Loucy (cell line): Measurements from ENCODE around the gene SPAG17.

ENCODE experiments used
- H2AFZ ChIP-seq: fragments of 200-600 bp; sonication (generic); 2 replicates; pipeline ENCODE4 v1.6.0; 2016; ENCODE audit warnings: antibody characterized with exemption, mild to moderate bottlenecking, low read length, moderate library complexity
- H3F3A ChIP-seq: fragments of 200-600 bp; 2 replicates; pipeline ENCODE4 v1.6.0; 2016; ENCODE audit warnings: antibody characterized with exemption, low read depth, mild to moderate bottlenecking
- H3K27me3 ChIP-seq: fragments of 200-600 bp; sonication (generic); 2 replicates; pipeline ENCODE4 v1.6.1; 2014; ENCODE audit warnings: low read length, mild to moderate bottlenecking; ENCODE audit not compliant: insufficient read depth, poor library complexity, severe bottlenecking
- H3K36me3 ChIP-seq: fragments of 200-600 bp; sonication (generic); 2 replicates; pipeline ENCODE4 v1.6.1; 2016; ENCODE audit warnings: low read length; ENCODE audit not compliant: insufficient read depth
- H3K4me1 ChIP-seq: fragments of 200-600 bp; sonication (generic); 2 replicates; pipeline ENCODE4 v1.5.1; 2014; ENCODE audit warnings: low read length, mild to moderate bottlenecking; ENCODE audit not compliant: insufficient read depth, poor library complexity, severe bottlenecking
- H3K4me2 ChIP-seq: fragments of 200-600 bp; sonication (generic); 2 replicates; pipeline ENCODE4 v1.6.0; 2014; ENCODE audit warnings: antibody characterized with exemption, low read length, low read depth, mild to moderate bottlenecking; ENCODE audit not compliant: poor library complexity, severe bottlenecking
- H3K4me3 ChIP-seq: fragments of 200-600 bp; sonication (generic); 2 replicates; pipeline ENCODE4 v1.5.1; 2014; ENCODE audit warnings: low read length, mild to moderate bottlenecking, mixed read lengths; ENCODE audit not compliant: poor library complexity, severe bottlenecking
- H3K79me2 ChIP-seq: fragments of 200-600 bp; sonication (generic); 2 replicates; pipeline ENCODE4 v1.6.1; 2014; ENCODE audit warnings: low read length; ENCODE audit not compliant: insufficient read depth
- H3K9ac ChIP-seq: fragments of 200-600 bp; sonication (generic); 2 replicates; pipeline ENCODE4 v1.6.0; 2014; ENCODE audit warnings: mild to moderate bottlenecking, low read depth, low read length, moderate library complexity; ENCODE audit not compliant: poor library complexity, severe bottlenecking
- H3K9me2 ChIP-seq: fragments of 200-600 bp; sonication (generic); replicated peaks from 2 replicates; pipeline ENCODE4 v1.6.1; 2016; ENCODE audit warnings: low read depth, low read length, mixed read lengths
- H3K9me3 ChIP-seq: fragments of 200-600 bp; sonication (generic); 2 replicates; pipeline ENCODE4 v1.6.1; 2014; ENCODE audit warnings: mild to moderate bottlenecking, antibody characterized with exemption, low read length, low read depth; ENCODE audit not compliant: insufficient read depth
- H4K20me1 ChIP-seq: fragments of 200-600 bp; sonication (generic); 2 replicates; pipeline ENCODE4 v1.6.0; 2014; ENCODE audit warnings: antibody characterized with exemption, low read length, mild to moderate bottlenecking; ENCODE audit not compliant: insufficient read depth, poor library complexity, severe bottlenecking
- EZH2phosphoT487 ChIP-seq: fragments of 200-600 bp; IDR thresholded peaks from 2 replicates; pipeline ENCODE4 v1.6.1; 2018; ENCODE audit warnings: antibody characterized with exemption, mild to moderate bottlenecking, moderate library complexity, borderline replicate concordance
- TF ChIP-seq, protein P1 (sequence below): fragments of 200-600 bp; sonication (generic); conservative IDR thresholded peaks from 2 replicates; pipeline ENCODE4 v1.5.1; 2014; ENCODE audit warnings: mild to moderate bottlenecking, antibody characterized with exemption, low read length

Gene SPAG17

DNA sequence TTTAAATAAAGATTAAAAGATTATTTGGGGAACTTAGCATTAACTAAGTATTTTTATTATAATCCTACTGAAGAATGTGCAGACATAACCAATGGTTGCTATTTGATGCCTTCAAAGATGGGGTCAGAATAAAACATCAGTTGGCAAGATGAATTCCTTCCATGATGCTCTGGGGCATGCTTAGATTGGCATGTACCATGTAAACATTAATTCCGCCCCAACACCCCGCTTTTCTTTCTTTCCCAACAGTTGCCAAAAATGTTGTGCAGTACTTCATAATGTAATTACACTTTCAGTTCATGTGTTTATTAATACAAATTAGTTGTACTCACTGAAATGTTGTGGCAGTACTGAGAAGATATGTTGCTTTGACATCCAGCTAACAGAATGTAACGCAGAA, 82.6 kb downstream of the SPAG17 start:
- Histone ChIP-seq H3K9me2 (no peaks in the 10 kb centered on the region; the same call in 1 of the 2 replicates), H3K79me2 (no peaks in the 10 kb centered on the region), H3F3A (no peaks in the 10 kb centered on the region), H4K20me1 (no peaks in the 10 kb centered on the region), H3K9me3 (no peaks in the 10 kb centered on the region), H3K9ac (no peak overlapping the region), H3K4me1 (no peaks in the 10 kb centered on the region), H3K27me3 (no peaks in the 10 kb centered on the region), H2AFZ (no peak overlapping the region), H3K4me2 (no peak overlapping the region), H3K4me3 (no peak overlapping the region), H3K36me3 (no peaks in the 10 kb centered on the region)
- TF ChIP-seq, protein P1, sequence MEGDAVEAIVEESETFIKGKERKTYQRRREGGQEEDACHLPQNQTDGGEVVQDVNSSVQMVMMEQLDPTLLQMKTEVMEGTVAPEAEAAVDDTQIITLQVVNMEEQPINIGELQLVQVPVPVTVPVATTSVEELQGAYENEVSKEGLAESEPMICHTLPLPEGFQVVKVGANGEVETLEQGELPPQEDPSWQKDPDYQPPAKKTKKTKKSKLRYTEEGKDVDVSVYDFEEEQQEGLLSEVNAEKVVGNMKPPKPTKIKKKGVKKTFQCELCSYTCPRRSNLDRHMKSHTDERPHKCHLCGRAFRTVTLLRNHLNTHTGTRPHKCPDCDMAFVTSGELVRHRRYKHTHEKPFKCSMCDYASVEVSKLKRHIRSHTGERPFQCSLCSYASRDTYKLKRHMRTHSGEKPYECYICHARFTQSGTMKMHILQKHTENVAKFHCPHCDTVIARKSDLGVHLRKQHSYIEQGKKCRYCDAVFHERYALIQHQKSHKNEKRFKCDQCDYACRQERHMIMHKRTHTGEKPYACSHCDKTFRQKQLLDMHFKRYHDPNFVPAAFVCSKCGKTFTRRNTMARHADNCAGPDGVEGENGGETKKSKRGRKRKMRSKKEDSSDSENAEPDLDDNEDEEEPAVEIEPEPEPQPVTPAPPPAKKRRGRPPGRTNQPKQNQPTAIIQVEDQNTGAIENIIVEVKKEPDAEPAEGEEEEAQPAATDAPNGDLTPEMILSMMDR: no peak
- TF ChIP-seq EZH2phosphoT487: no peak

- Histone ChIP-seq H3K9me2 (no peaks in the 10 kb centered on the region; the same call in 1 of the 2 replicates), H4K20me1 (no peaks in the 10 kb centered on the region), H3K4me1 (no peaks in the 10 kb centered on the region), H3K4me2 (no peak overlapping the region), H3K9ac (no peak overlapping the region), H3K79me2 (no peaks in the 10 kb centered on the region), H3K9me3 (no peaks in the 10 kb centered on the region), H3K27me3 (no peaks in the 10 kb centered on the region), H3K4me3 (no peak overlapping the region), H3K36me3 (no peaks in the 10 kb centered on the region), H2AFZ (no peak overlapping the region), H3F3A (no peaks in the 10 kb centered on the region)
- TF ChIP-seq, protein P1: no peak
- TF ChIP-seq EZH2phosphoT487: no peak
Observed at GRCh38 chr1:118101999-118102398, 83.0 kb downstream of the SPAG17 start.

- Histone ChIP-seq H3K9me2 (no peaks in the 10 kb centered on the region; the same call in 1 of the 2 replicates), H3F3A (no peaks in the 10 kb centered on the region), H3K9me3 (no peaks in the 10 kb centered on the region), H3K36me3 (no peaks in the 10 kb centered on the region), H3K79me2 (no peaks in the 10 kb centered on the region), H3K9ac (no peak overlapping the region), H4K20me1 (no peaks in the 10 kb centered on the region), H3K4me1 (no peaks in the 10 kb centered on the region), H3K27me3 (no peaks in the 10 kb centered on the region), H3K4me3 (no peak overlapping the region), H2AFZ (no peak overlapping the region), H3K4me2 (no peak overlapping the region)
- TF ChIP-seq, protein P1: no peak
- no peak for TF ChIP-seq EZH2phosphoT487
Observed at GRCh38 chr1:118101515-118101844, 83.5 kb downstream of the SPAG17 start.
